Prostate gland (tissue), 2 donors: ENCODE results near the gene GPR180.
A peak's percentile ranks its signal among the peaks of the same experiment; 100 is the strongest.

ENCODE experiments used
- POLR2A ChIP-seq: fragments of 450-650 bp; IDR thresholded peaks from one replicate; pipeline ENCODE4 v1.6.1; 2016; ENCODE audit warnings: antibody characterized with exemption, mild to moderate bottlenecking
- TF ChIP-seq, protein P1 (sequence below), 4 experiments: fragments of 200-600 bp in 2 of 4; fragments of 450-650 bp in 2 of 4; sonication (generic) in 2 of 4; IDR thresholded peaks; 1 replicate in 3 of 4; 2 replicates in 1 of 4; pipeline ENCODE4 v1.5.1; 2016 to 2019; ENCODE audit warnings: antibody characterized with exemption in 4 of 4, mild to moderate bottlenecking in 2 of 4, moderate library complexity in 2 of 4

DNA sequence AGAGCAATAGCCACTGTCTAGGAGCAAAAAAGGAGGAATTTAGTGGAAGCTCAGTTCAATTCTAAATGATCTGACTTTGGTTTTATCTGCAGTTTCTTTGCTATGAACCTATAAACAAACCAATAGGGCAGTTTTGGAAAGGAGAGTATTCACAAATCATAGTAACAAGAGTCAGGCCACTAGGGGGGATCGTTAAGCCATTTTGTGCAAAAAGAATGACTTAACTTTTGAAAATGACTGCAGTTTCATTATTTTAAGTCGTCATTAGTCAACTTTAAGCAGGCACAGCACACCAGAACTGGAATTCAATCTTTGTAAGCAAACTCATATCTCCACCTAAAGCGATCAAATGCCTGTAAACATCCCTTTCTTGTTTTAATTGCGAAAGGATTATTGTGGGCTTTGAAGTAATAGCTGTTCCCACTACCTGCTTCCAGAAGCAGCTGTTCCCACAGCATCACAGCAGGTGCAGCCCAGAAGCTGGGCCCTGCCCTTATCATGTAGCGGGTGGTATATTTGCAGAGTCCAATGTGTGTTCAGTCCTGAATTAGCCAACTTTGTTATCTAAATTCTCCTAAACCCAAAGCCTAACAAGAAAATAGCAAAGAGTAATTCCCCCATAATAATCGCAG is 59.2 kb downstream of the GPR180 start:
- TF ChIP-seq, protein P1, sequence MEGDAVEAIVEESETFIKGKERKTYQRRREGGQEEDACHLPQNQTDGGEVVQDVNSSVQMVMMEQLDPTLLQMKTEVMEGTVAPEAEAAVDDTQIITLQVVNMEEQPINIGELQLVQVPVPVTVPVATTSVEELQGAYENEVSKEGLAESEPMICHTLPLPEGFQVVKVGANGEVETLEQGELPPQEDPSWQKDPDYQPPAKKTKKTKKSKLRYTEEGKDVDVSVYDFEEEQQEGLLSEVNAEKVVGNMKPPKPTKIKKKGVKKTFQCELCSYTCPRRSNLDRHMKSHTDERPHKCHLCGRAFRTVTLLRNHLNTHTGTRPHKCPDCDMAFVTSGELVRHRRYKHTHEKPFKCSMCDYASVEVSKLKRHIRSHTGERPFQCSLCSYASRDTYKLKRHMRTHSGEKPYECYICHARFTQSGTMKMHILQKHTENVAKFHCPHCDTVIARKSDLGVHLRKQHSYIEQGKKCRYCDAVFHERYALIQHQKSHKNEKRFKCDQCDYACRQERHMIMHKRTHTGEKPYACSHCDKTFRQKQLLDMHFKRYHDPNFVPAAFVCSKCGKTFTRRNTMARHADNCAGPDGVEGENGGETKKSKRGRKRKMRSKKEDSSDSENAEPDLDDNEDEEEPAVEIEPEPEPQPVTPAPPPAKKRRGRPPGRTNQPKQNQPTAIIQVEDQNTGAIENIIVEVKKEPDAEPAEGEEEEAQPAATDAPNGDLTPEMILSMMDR (IDR thresholded peaks at IDR 0.05) = peak in 1 of 4 experiments; percentile 5
- TF ChIP-seq POLR2A = no peak
